ENCODE data around the gene PROX2. TPM values are rescaled to one million over a fixed set of nuclear protein-coding genes. Genes with fewer than 3 reads are reported as not detected.

Gene PROX2
- total and polyA plus RNA-seq, 9 of the 15 experiments (the other 6 are each of a cell fraction or from before 2014, with no cell fraction given), result not detected

GRCh38 chr14:74906925-74907521 lies 31.1 kb upstream of the PROX2 start:
- H3K9me3 ChIP-seq (replicated peaks; ENCODE audit: control insufficient read depth, insufficient read depth, low read depth, low read length), result no peaks in the 10 kb centered on the region
- POLR2A ChIA-PET, result interaction anchor here (0.5 to 1.6 kb wide), 7 partner anchors 12 to 397 kb away, joined by 3 to 6 read pairs (median 4); partner anchors contain the start of gene RPS6KL1
- 81% methylated on average over 8 of the region's 12 CpGs for WGBS (ENCODE audit: insufficient coverage, low coverage, missing lambda C conversion rate)
- H2AFZ ChIP-seq (ENCODE audit: low read depth, low read length), result no peak overlapping the region
- H3K4me2 ChIP-seq (ENCODE audit: insufficient read depth, low read length), result no peak overlapping the region
- peak overlapping the region in 1 of 2 experiments; percentile 74; a peak in 2 of 4 replicates for H3K9ac ChIP-seq (ENCODE audit: insufficient read depth in 1 of 2, low read depth in 2 of 2, low read length in 2 of 2)
- DNase-seq (ENCODE audit: extremely low read depth in 1 of 4, low spot score in 3 of 4) (no peak), ATAC-seq (peak; percentile 36), FAIRE-seq (no peak)
- CTCF ChIA-PET (ENCODE audit: low intra/inter-chr PET ratio), result no interaction called here
- H3K79me2 ChIP-seq (ENCODE audit: control insufficient read depth, insufficient read depth, low read length), result no peaks in the 10 kb centered on the region
- H3K27me3 ChIP-seq (ENCODE audit: control insufficient read depth in 2 of 2, insufficient read depth in 2 of 2, low read length in 2 of 2), result no peaks in the 10 kb centered on the region
- BruUV-seq (replicated peaks), result no TSS peak
- H3K27ac ChIP-seq (ENCODE audit: extremely low read depth, low read depth, low read length), result no peak overlapping the region
- no peaks in the 10 kb centered on the region for H3K9me1 ChIP-seq (ENCODE audit: control insufficient read depth, insufficient read depth, low read length)
- H4K20me1 ChIP-seq (replicated peaks; ENCODE audit: control insufficient read depth, insufficient read depth, low read length), result no peaks in the 10 kb centered on the region; the same call in 1 of the 2 replicates
- peaks cover 31% of the 10 kb centered on the region; the same call in 2 of the 3 replicates for H3K36me3 ChIP-seq (ENCODE audit: control insufficient read depth, insufficient read depth, low read length)
- intact Hi-C loops (cut with micrococcal nuclease) (loop anchor here (5.0 kb wide), 1 partner anchor 300 kb away; no protein-coding TSS in a partner anchor), in situ Hi-C loops (cut with MboI) (no loop called here)
- H3K4me1 ChIP-seq (replicated peaks in 1 of 2; ENCODE audit: control insufficient read depth in 2 of 2, insufficient read depth in 2 of 2, low read length in 2 of 2), result peaks cover 10 to 36% of the 10 kb centered on the region in 2 experiments; a peak in 3 of 5 replicates
- no peak overlapping the region for H3K4me3 ChIP-seq
- TF ChIP-seq ID3 (CRISPR knock-in tag; IDR thresholded peaks at IDR 0.05) (no peak), ID3 (tag; IDR thresholded peaks at IDR 0.05) (no peak), CTCF (IDR thresholded peaks at IDR 0.05 in 2 of 3, conservative IDR thresholded peaks at IDR 0.05 in 1 of 3; ENCODE audit: insufficient read depth in 2 of 3, low read depth in 1 of 3, low read length in 3 of 3) (peak in 2 of 3 experiments; percentile 24 to 38; a peak in 2 of 6 replicates), TFAP4 (CRISPR knock-in tag; IDR thresholded peaks at IDR 0.05; ENCODE audit: borderline replicate concordance) (peak; percentile 45; the same call in 1 of the 2 replicates), POLR2G (IDR thresholded peaks at IDR 0.05; ENCODE audit: low read depth, low read length) (peak; percentile 52; the same call in 1 of the 2 replicates), SNRNP70 (optimal IDR thresholded peaks at IDR 0.05; ENCODE audit: low read depth, low read length) (no peak), POLR2A (conservative IDR thresholded peaks at IDR 0.05) (0 out of 2 replicates have a peak, but pooled peaks have one; percentile 13), ZBTB12 (CRISPR knock-in tag; IDR thresholded peaks at IDR 0.05) (no peak)
